Endothelial cell of umbilical vein (primary cell): ENCODE results near the gene SMIM33. TPM values are rescaled to one million over a fixed set of nuclear protein-coding genes. Genes with fewer than 3 reads are reported as not detected.

ENCODE experiments used
- BruUV-seq: library from RNA; stranded (reverse); fragments of 400-500 nt; replicated peaks from 2 replicates; lab custom pipeline; 2021; lab: Mats Ljungman, UMichigan
- CTCF ChIA-PET: fragments of 300-600, 350-600 bp; sonication (Branson Sonifier 250); formaldehyde crosslinking; loops from one replicate; lab custom pipeline; 2021; ENCODE audit warnings: antibody characterized with exemption, inconsistent platforms; lab: Charles Lee
- POLR2A ChIA-PET: fragments of 300-600, 350-600 bp; sonication (Branson Sonifier 250); formaldehyde crosslinking; loops from one replicate; lab custom pipeline; 2021; ENCODE audit warnings: antibody characterized with exemption, inconsistent platforms; lab: Charles Lee
- DNase-seq: peaks from one replicate; pipeline ENCODE4 v3.0.0-alpha.2; 2011; ENCODE audit warnings: low read depth, low spot score
- FAIRE-seq: peaks from 2 replicates; lab custom pipeline; 2011; peaks lifted over from hg19 to GRCh38; lab: Jason Lieb, UNC
- H2AFZ ChIP-seq: 2 replicates; pipeline ENCODE4 v1.6.0; 2012; ENCODE audit warnings: low read depth, low read length, control low read depth, inconsistent platforms
- H3K27ac ChIP-seq: 2 replicates; pipeline ENCODE4 v1.5.1; 2011; ENCODE audit warnings: low read depth, mild to moderate bottlenecking, control low read depth, low read length, moderate library complexity; ENCODE audit not compliant: insufficient read depth
- H3K27me3 ChIP-seq, 2 experiments: 2 replicates each; pipeline versions ENCODE4 v1.6.0 to v1.6.1; 2011; ENCODE audit warnings: low read length in 2 of 2, mixed read lengths in 1 of 2; ENCODE audit not compliant: control insufficient read depth in 2 of 2, insufficient read depth in 2 of 2
- H3K36me3 ChIP-seq, 2 experiments: 2 replicates in 1 of 2; 3 replicates in 1 of 2; pipeline ENCODE4 v1.5.1; 2011; ENCODE audit warnings: low read length in 2 of 2, mild to moderate bottlenecking in 1 of 2, moderate library complexity in 1 of 2; ENCODE audit not compliant: control insufficient read depth in 2 of 2, insufficient read depth in 2 of 2; ENCODE audit errors: extremely low read depth in 1 of 2
- H3K4me1 ChIP-seq: 3 replicates; pipeline ENCODE4 v1.5.1; 2011; ENCODE audit warnings: mild to moderate bottlenecking, low read length; ENCODE audit not compliant: control insufficient read depth, insufficient read depth; ENCODE audit errors: extremely low read depth
- H3K4me2 ChIP-seq: 2 replicates; pipeline ENCODE4 v1.6.1; 2011; ENCODE audit warnings: low read length, control low read depth, mixed read lengths; ENCODE audit not compliant: insufficient read depth
- H3K4me3 ChIP-seq, 3 experiments: fragments of 200-600 bp in 1 of 3; sonication (generic), shearing (Covaris generic) in 1 of 3; replicated peaks in 1 of 3; 2 replicates each; pipeline ENCODE4 v1.5.1; 2011 to 2016; ENCODE audit warnings: control low read depth in 3 of 3, low read length in 3 of 3, mild to moderate bottlenecking in 2 of 3, inconsistent platforms in 1 of 3, low read depth in 1 of 3, moderate library complexity in 1 of 3; ENCODE audit not compliant: insufficient read depth in 1 of 3
- H3K79me2 ChIP-seq: 2 replicates; pipeline ENCODE4 v1.6.0; 2012; ENCODE audit warnings: low read length, inconsistent platforms; ENCODE audit not compliant: control insufficient read depth, insufficient read depth
- H3K9ac ChIP-seq: replicated peaks from 2 replicates; pipeline ENCODE3; 2011; ENCODE audit warnings: low read length, control low read depth; ENCODE audit not compliant: insufficient read depth; ENCODE audit errors: extremely low read depth
- H3K9me1 ChIP-seq: replicated peaks from 3 replicates; pipeline ENCODE4 v1.6.0; 2011; ENCODE audit warnings: mild to moderate bottlenecking, low read length; ENCODE audit not compliant: control insufficient read depth, insufficient read depth; ENCODE audit errors: extremely low read depth
- H3K9me3 ChIP-seq: replicated peaks from 2 replicates; pipeline ENCODE4 v1.5.1; 2012; ENCODE audit warnings: low read length, inconsistent platforms; ENCODE audit not compliant: control insufficient read depth, insufficient read depth
- H4K20me1 ChIP-seq: replicated peaks from 2 replicates; pipeline ENCODE3; 2011; ENCODE audit warnings: mild to moderate bottlenecking, low read length; ENCODE audit not compliant: control insufficient read depth, insufficient read depth; ENCODE audit errors: extremely low read depth
- CTCF ChIP-seq, 2 donors: IDR thresholded peaks; 1 replicate in 1 of 2; 2 replicates in 1 of 2; pipeline ENCODE4 v1.5.1; 2011; ENCODE audit warnings: low read length in 2 of 2, mild to moderate bottlenecking in 2 of 2, moderate library complexity in 2 of 2, control low read depth in 1 of 2, inconsistent platforms in 1 of 2, low read depth in 1 of 2; ENCODE audit not compliant: insufficient read depth in 1 of 2; ENCODE audit errors: extremely low read depth in 1 of 2
- EZH2 ChIP-seq: IDR thresholded peaks from 2 replicates; pipeline ENCODE4 v1.6.1; 2012; ENCODE audit warnings: borderline replicate concordance, low read depth, mild to moderate bottlenecking, moderate library complexity, low read length, inconsistent platforms; ENCODE audit not compliant: severe bottlenecking
- FOS ChIP-seq: IDR thresholded peaks from 2 replicates; pipeline ENCODE4 v1.6.1; 2011; ENCODE audit warnings: mild to moderate bottlenecking, low read length, moderate library complexity, borderline replicate concordance; ENCODE audit not compliant: insufficient read depth
- GATA2 ChIP-seq: IDR thresholded peaks from 2 replicates; pipeline ENCODE4 v1.7.0; 2011; ENCODE audit warnings: low read depth, mild to moderate bottlenecking, moderate library complexity, mixed read lengths, low read length; ENCODE audit not compliant: insufficient read length, insufficient read depth
- JUN ChIP-seq: IDR thresholded peaks from 2 replicates; pipeline ENCODE4 v1.6.1; 2011; ENCODE audit warnings: borderline replicate concordance, low read depth; ENCODE audit not compliant: insufficient read length, insufficient read depth
- POLR2A ChIP-seq: IDR thresholded peaks from 2 replicates; pipeline ENCODE4 v1.6.1; 2012; ENCODE audit warnings: low read depth, mild to moderate bottlenecking, control low read depth, low read length
- POLR2AphosphoS5 ChIP-seq: IDR thresholded peaks from 2 replicates; pipeline ENCODE4 v1.6.1; 2012; ENCODE audit warnings: low read depth, mild to moderate bottlenecking, control low read depth, low read length, moderate library complexity; ENCODE audit not compliant: insufficient read depth
- dilution Hi-C: fragments of 300-500 bp; cut with MboI; formaldehyde crosslinking; loops from one replicate; pipeline ENCODE4 v1.15.0; 2019; ENCODE audit warnings: low sequenced_read_pairs; ENCODE audit not compliant: extremely low pct_ligation_motif_present
- intact Hi-C: fragments of 100-400 bp; cut with micrococcal nuclease; formaldehyde crosslinking; loops from one replicate; pipeline ENCODE4 v1.10.0; 2022
- polyA plus RNA-seq, 4 experiments: library from polyadenylated mRNA; depleted of rRNA in 3 of 4; stranded (reverse) in 3 of 4; unstranded in 1 of 4; fragments of >200 nt; gene quantifications; 2 replicates each; pipeline versions ENCODE4 v1.2.1 to v1.2.3, GENCODE V29; 2011 to 2012; ENCODE audit warnings: missing spikeins in 1 of 4
- total RNA-seq: library from RNA; stranded (reverse); gene quantifications from 2 replicates; pipeline ENCODE4 v1.2.3, GENCODE V29; 2021
- TF ChIP-seq, protein P1 (sequence below): IDR thresholded peaks from 2 replicates; pipeline ENCODE4 v1.6.1; 2011; ENCODE audit not compliant: insufficient read depth, insufficient read length

The SMIM33 gene
- total and polyA plus RNA-seq, 2 donors (not counting 3 experiments of a cell fraction or from before 2014, with no cell fraction given) = not detected

- FAIRE-seq (peak; percentile 76), DNase-seq (peak; percentile 72)
- peaks cover 33% of the 10 kb centered on the region for H3K4me1 ChIP-seq
- H3K9me1 ChIP-seq = no peaks in the 10 kb centered on the region
- no peaks in the 10 kb centered on the region for H4K20me1 ChIP-seq
- peak overlapping the region; percentile 71 for H2AFZ ChIP-seq
- H3K9ac ChIP-seq = peak overlapping the region; percentile 9
- no peaks in the 10 kb centered on the region for H3K9me3 ChIP-seq
- no peak for TF ChIP-seq CTCF (IDR thresholded peaks at IDR 0.05; ENCODE audit: extremely low read depth in 1 of 2, insufficient read depth in 1 of 2, low read depth in 1 of 2, low read length in 2 of 2)
- TF ChIP-seq POLR2AphosphoS5 = no peak
- TF ChIP-seq JUN = no peak
- no peak for TF ChIP-seq POLR2A
- TF ChIP-seq GATA2 = peak; percentile 57
- no peak for TF ChIP-seq FOS
- TF ChIP-seq EZH2 = no peak
- TF ChIP-seq, protein P1, sequence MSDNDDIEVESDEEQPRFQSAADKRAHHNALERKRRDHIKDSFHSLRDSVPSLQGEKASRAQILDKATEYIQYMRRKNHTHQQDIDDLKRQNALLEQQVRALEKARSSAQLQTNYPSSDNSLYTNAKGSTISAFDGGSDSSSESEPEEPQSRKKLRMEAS = no peak
- no peaks in the 10 kb centered on the region for H3K79me2 ChIP-seq
- peak overlapping the region; percentile 98 for H3K27ac ChIP-seq
- H3K4me2 ChIP-seq = peak overlapping the region; percentile 78
- H3K27me3 ChIP-seq = no peaks in the 10 kb centered on the region
- H3K4me3 ChIP-seq = no peak overlapping the region
- POLR2A ChIA-PET = interaction anchor here (1.7 to 2.7 kb wide), 3 partner anchors 13 to 66 kb away, joined by 3 to 11 read pairs (median 10); partner anchors contain the start of genes ECSCR, STING1 and UBE2D2
- BruUV-seq = no TSS peak
- CTCF ChIA-PET = interaction anchor here (1.1 to 6.8 kb wide), 5 partner anchors 13 to 72 kb away, joined by 3 to 39 read pairs (median 11); partner anchors contain the start of genes STING1 and UBE2D2
- H3K36me3 ChIP-seq = no peaks in the 10 kb centered on the region
- dilution Hi-C loops = no loop called here
- intact Hi-C loops = no loop called here
Measured at GRCh38 chr5:139494832-139495231, 24.0 kb downstream of the SMIM33 start.
